A673 (cell line): ENCODE results near the gene ADCYAP1R1.

Experiments
- CTCF ChIP-seq: fragments of 300-800, 200-600 bp; sonication (generic); conservative IDR thresholded peaks from 2 replicates; pipeline ENCODE4 v1.5.1; 2017; ENCODE audit warnings: low read depth, mild to moderate bottlenecking, antibody characterized with exemption, low read length, moderate library complexity, mixed read lengths
- EZH2 ChIP-seq: fragments of 200-600 bp; sonication (generic); IDR thresholded peaks from 2 replicates; pipeline ENCODE4 v1.6.1; 2017; ENCODE audit warnings: borderline replicate concordance, low read depth, mild to moderate bottlenecking, mixed read lengths, antibody characterized with exemption, low read length; ENCODE audit not compliant: poor library complexity, severe bottlenecking

GRCh38 chr7:31120800-31121513 is 68.8 kb downstream of the ADCYAP1R1 start:
- TF ChIP-seq CTCF (no peak), EZH2 (no peak)
